HG03469 (cell line): Measurements from ENCODE around the gene PDE6A.
"Not testable (repeated sequence)": the region's sequence is repeated elsewhere in the genome, so short reads cannot be mapped to it uniquely, and the experiment has no call there.

Source experiments
- ATAC-seq: cut with Tn5 transposase; IDR thresholded peaks from one replicate; pipeline ENCODE4 v1.9.1; 2021; ENCODE audit warnings: mild to moderate bottlenecking, moderate library complexity, moderate number of reproducible peaks; ENCODE audit not compliant: unreplicated experiment

PDE6A gene

GRCh38 chr5:149898811-149899210, 45.8 kb downstream of the PDE6A start:
- ATAC-seq: no peak

- no peak for ATAC-seq
Measured at GRCh38 chr5:149895416-149896345, 48.9 kb downstream of the PDE6A start.

GRCh38 chr5:149894237-149894636, 50.4 kb downstream of the PDE6A start:
- ATAC-seq: no peak

GRCh38 chr5:149893403-149893931, 51.1 kb downstream of the PDE6A start:
- no peak for ATAC-seq

- ATAC-seq: no peak
Measured at GRCh38 chr5:149892594-149892993, 52.0 kb downstream of the PDE6A start.

GRCh38 chr5:149888280-149888679, 56.3 kb downstream of the PDE6A start:
- no peak for ATAC-seq

- no peak for ATAC-seq
Measured at GRCh38 chr5:149887622-149888183, 56.9 kb downstream of the PDE6A start.

- no peak for ATAC-seq
Measured at GRCh38 chr5:149886692-149887470, 57.7 kb downstream of the PDE6A start.

GRCh38 chr5:149886060-149886459, 58.5 kb downstream of the PDE6A start:
- ATAC-seq: no peak

GRCh38 chr5:149885513-149885912, 59.1 kb downstream of the PDE6A start:
- ATAC-seq: no peak

- no peak for ATAC-seq
Measured at GRCh38 chr5:149883550-149883949, 61.0 kb downstream of the PDE6A start.

- ATAC-seq: not testable (repeated sequence)
Measured at GRCh38 chr5:149882633-149883032, 62.0 kb downstream of the PDE6A start.

- no peak for ATAC-seq
Measured at GRCh38 chr5:149881874-149882273, 62.7 kb downstream of the PDE6A start.

- ATAC-seq: no peak
Measured at GRCh38 chr5:149881069-149881622, 63.4 kb downstream of the PDE6A start.

- ATAC-seq: not testable (repeated sequence)
Measured at GRCh38 chr5:149879593-149879992, 65.0 kb downstream of the PDE6A start.

GRCh38 chr5:149878371-149878770, 66.2 kb downstream of the PDE6A start:
- ATAC-seq: no peak

- ATAC-seq: no peak
Measured at GRCh38 chr5:149873896-149874295, 70.7 kb downstream of the PDE6A start.

GRCh38 chr5:149872351-149873040, 72.1 kb downstream of the PDE6A start:
- ATAC-seq: no peak

GRCh38 chr5:149871471-149871870, 73.1 kb downstream of the PDE6A start:
- ATAC-seq: no peak

GRCh38 chr5:149870697-149871096, 73.9 kb downstream of the PDE6A start:
- ATAC-seq: no peak
